ENCODE data around the gene GSC2.

GSC2 gene

DNA sequence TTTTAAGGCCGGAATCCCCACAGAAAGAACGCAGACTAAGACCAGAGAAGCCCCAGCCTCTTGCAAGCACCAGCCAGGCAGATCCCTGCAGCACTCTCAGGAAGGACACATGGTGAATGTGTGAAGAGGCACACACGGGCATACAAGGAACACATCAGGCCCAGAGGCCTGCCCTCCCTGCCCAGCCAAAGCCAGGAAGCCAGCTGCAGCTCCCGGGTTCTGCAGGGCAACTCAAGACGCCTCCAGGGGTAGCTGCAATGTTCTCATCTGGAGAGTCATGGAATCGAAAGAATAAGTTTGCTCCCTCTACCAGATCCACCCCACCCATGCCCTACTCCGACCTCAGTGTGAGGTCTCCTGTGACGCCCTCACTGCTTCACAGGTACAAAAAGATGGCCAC is 30.1 kb downstream of the GSC2 start:
- no peak overlapping the region for H4K8ac ChIP-seq (ENCODE audit: low read length)
- H3K36me3 ChIP-seq (ENCODE audit: control insufficient read depth in 1 of 2, insufficient read depth in 2 of 2, low read depth in 1 of 2, low read length in 2 of 2): peaks cover 3 to 23% of the 10 kb centered on the region in 2 experiments
- no peak overlapping the region for H2BK12ac ChIP-seq (ENCODE audit: low read length in 2 of 2)
- no peak overlapping the region for H3K18ac ChIP-seq (ENCODE audit: low read depth in 1 of 2, low read length in 2 of 2)
- H2BK5ac ChIP-seq (ENCODE audit: low read depth, low read length, poor library complexity, severe bottlenecking): no peak overlapping the region
- no peak overlapping the region for H3K27ac ChIP-seq (ENCODE audit: low read length, poor library complexity, severe bottlenecking)
- no peak overlapping the region for H2AK5ac ChIP-seq (ENCODE audit: low read length, severe bottlenecking)
- no peak overlapping the region for H2BK120ac ChIP-seq (ENCODE audit: low read depth, low read length)
- H4K91ac ChIP-seq (ENCODE audit: low read length): no peak overlapping the region
- H3K4ac ChIP-seq (ENCODE audit: low read depth in 1 of 2, low read length in 2 of 2): no peak overlapping the region
- no peak overlapping the region for H3K4me3 ChIP-seq (ENCODE audit: insufficient read depth in 1 of 2, low read depth in 1 of 2, low read length in 2 of 2)
- peaks cover 30% of the 10 kb centered on the region for H3K4me1 ChIP-seq (ENCODE audit: control insufficient read depth, insufficient read depth, low read depth, low read length)
- H3K4me2 ChIP-seq (ENCODE audit: low read length, poor library complexity, severe bottlenecking): no peak overlapping the region
- peaks cover 25% of the 10 kb centered on the region for H3K79me1 ChIP-seq (replicated peaks; ENCODE audit: low read length, poor library complexity, severe bottlenecking)
- no peak for DNase-seq
- no peak overlapping the region for H3K14ac ChIP-seq (ENCODE audit: low read length in 2 of 2)
- H2AFZ ChIP-seq (ENCODE audit: low read depth, low read length): no peak overlapping the region
- peak overlapping the region in 1 of 2 experiments; percentile 46 for H3K23ac ChIP-seq (ENCODE audit: low read length in 2 of 2)
- WGBS: 95% methylated on average over 8 of the region's 8 CpGs
- H2BK15ac ChIP-seq (ENCODE audit: low read depth, poor library complexity, severe bottlenecking): no peak overlapping the region
- no peaks in the 10 kb centered on the region for H3K27me3 ChIP-seq (ENCODE audit: control insufficient read depth in 1 of 2, insufficient read depth in 1 of 2, low read length in 2 of 2)
- H3K9me3 ChIP-seq (ENCODE audit: control insufficient read depth, low read length): no peaks in the 10 kb centered on the region
- no peak overlapping the region for H3K9ac ChIP-seq (ENCODE audit: low read length)

DNA sequence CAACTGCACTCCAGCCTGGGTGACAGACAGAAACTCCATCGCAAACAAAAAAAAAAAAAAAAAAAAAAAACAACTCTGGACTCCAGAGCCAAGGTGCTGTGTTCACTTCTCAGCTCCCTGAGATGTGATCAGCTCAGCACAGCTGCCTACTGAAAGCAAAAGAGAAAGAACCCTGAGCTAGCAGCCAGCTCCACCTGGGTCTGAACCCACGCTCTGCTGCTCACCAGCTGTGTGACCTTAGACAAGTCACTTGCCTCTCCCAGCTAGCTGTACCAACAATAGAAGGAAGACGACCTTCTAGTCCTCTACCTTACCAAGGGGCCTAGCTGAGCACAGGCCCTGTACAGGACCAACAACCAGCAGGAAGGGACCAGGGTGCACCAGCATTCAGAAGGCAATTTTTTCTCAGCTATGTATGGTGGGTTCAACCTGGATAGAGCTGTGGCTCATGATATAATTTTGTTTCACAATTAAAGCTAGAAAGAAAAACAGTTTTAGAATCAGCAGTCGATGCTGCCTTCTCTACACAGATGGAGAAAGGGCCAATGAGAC is 31.7 kb downstream of the GSC2 start:
- DNase-seq: no peak
- Histone ChIP-seq H3K14ac (ENCODE audit: low read length in 2 of 2) (no peak overlapping the region), H4K91ac (ENCODE audit: low read length) (no peak overlapping the region), H3K18ac (ENCODE audit: low read depth in 1 of 2, low read length in 2 of 2) (no peak overlapping the region), H2BK12ac (ENCODE audit: low read length in 2 of 2) (no peak overlapping the region), H3K23ac (ENCODE audit: low read length in 2 of 2) (peak overlapping the region in 1 of 2 experiments; percentile 41), H2BK15ac (ENCODE audit: low read depth, poor library complexity, severe bottlenecking) (no peak overlapping the region), H3K4me2 (ENCODE audit: low read length, poor library complexity, severe bottlenecking) (no peak overlapping the region), H3K4ac (ENCODE audit: low read depth in 1 of 2, low read length in 2 of 2) (no peak overlapping the region), H3K4me3 (ENCODE audit: insufficient read depth in 1 of 2, low read depth in 1 of 2, low read length in 2 of 2) (peak overlapping the region in 1 of 2 experiments; percentile 54), H3K9ac (ENCODE audit: low read length) (peak overlapping the region; percentile 30), H2AK5ac (ENCODE audit: low read length, severe bottlenecking) (no peak overlapping the region), H3K9me3 (ENCODE audit: control insufficient read depth, low read length) (no peaks in the 10 kb centered on the region), H3K27me3 (ENCODE audit: control insufficient read depth in 1 of 2, insufficient read depth in 1 of 2, low read length in 2 of 2) (no peaks in the 10 kb centered on the region), H2AFZ (ENCODE audit: low read depth, low read length) (no peak overlapping the region), H3K27ac (ENCODE audit: low read length, poor library complexity, severe bottlenecking) (no peak overlapping the region), H3K4me1 (ENCODE audit: control insufficient read depth, insufficient read depth, low read depth, low read length) (peaks cover 30% of the 10 kb centered on the region), H2BK5ac (ENCODE audit: low read depth, low read length, poor library complexity, severe bottlenecking) (no peak overlapping the region), H3K36me3 (ENCODE audit: control insufficient read depth in 1 of 2, insufficient read depth in 2 of 2, low read depth in 1 of 2, low read length in 2 of 2) (peaks cover 3 to 28% of the 10 kb centered on the region in 2 experiments), H4K8ac (ENCODE audit: low read length) (no peak overlapping the region), H3K79me1 (replicated peaks; ENCODE audit: low read length, poor library complexity, severe bottlenecking) (peaks cover 34% of the 10 kb centered on the region), H2BK120ac (ENCODE audit: low read depth, low read length) (no peak overlapping the region)
- WGBS: 92% methylated on average over 4 of the region's 4 CpGs

- Histone ChIP-seq H2BK15ac (ENCODE audit: low read depth, poor library complexity, severe bottlenecking) (no peak overlapping the region), H3K9me3 (ENCODE audit: control insufficient read depth, low read length) (no peaks in the 10 kb centered on the region), H3K14ac (ENCODE audit: low read length in 2 of 2) (no peak overlapping the region), H3K4me1 (ENCODE audit: control insufficient read depth, insufficient read depth, low read depth, low read length) (peaks cover 27% of the 10 kb centered on the region), H3K4me3 (ENCODE audit: insufficient read depth in 1 of 2, low read depth in 1 of 2, low read length in 2 of 2) (no peak overlapping the region), H2BK5ac (ENCODE audit: low read depth, low read length, poor library complexity, severe bottlenecking) (no peak overlapping the region), H3K4ac (ENCODE audit: low read depth in 1 of 2, low read length in 2 of 2) (no peak overlapping the region), H2BK120ac (ENCODE audit: low read depth, low read length) (no peak overlapping the region), H4K8ac (ENCODE audit: low read length) (no peak overlapping the region), H2AK5ac (ENCODE audit: low read length, severe bottlenecking) (no peak overlapping the region), H3K4me2 (ENCODE audit: low read length, poor library complexity, severe bottlenecking) (no peak overlapping the region), H3K27ac (ENCODE audit: low read length, poor library complexity, severe bottlenecking) (no peak overlapping the region), H2BK12ac (ENCODE audit: low read length in 2 of 2) (no peak overlapping the region), H3K18ac (ENCODE audit: low read depth in 1 of 2, low read length in 2 of 2) (no peak overlapping the region), H3K23ac (ENCODE audit: low read length in 2 of 2) (no peak overlapping the region), H3K27me3 (ENCODE audit: control insufficient read depth in 1 of 2, insufficient read depth in 1 of 2, low read length in 2 of 2) (no peaks in the 10 kb centered on the region), H4K91ac (ENCODE audit: low read length) (no peak overlapping the region), H3K9ac (ENCODE audit: low read length) (no peak overlapping the region), H3K79me1 (replicated peaks; ENCODE audit: low read length, poor library complexity, severe bottlenecking) (peaks cover 39% of the 10 kb centered on the region), H2AFZ (ENCODE audit: low read depth, low read length) (no peak overlapping the region), H3K36me3 (ENCODE audit: control insufficient read depth in 1 of 2, insufficient read depth in 2 of 2, low read depth in 1 of 2, low read length in 2 of 2) (peaks cover 3 to 28% of the 10 kb centered on the region in 2 experiments)
- WGBS: 99% methylated on average over 3 of the region's 9 CpGs
- DNase-seq: no peak
Measured at GRCh38 chr22:19117111-19117512, 33.0 kb downstream of the GSC2 start.

- Histone ChIP-seq H3K14ac (ENCODE audit: low read length in 2 of 2) (peak overlapping the region in 1 of 2 experiments; percentile 44), H3K18ac (ENCODE audit: low read depth in 1 of 2, low read length in 2 of 2) (no peak overlapping the region), H3K36me3 (ENCODE audit: control insufficient read depth in 1 of 2, insufficient read depth in 2 of 2, low read depth in 1 of 2, low read length in 2 of 2) (peaks cover 3 to 28% of the 10 kb centered on the region in 2 experiments), H3K79me1 (replicated peaks; ENCODE audit: low read length, poor library complexity, severe bottlenecking) (peaks cover 44% of the 10 kb centered on the region), H3K4me3 (ENCODE audit: insufficient read depth in 1 of 2, low read depth in 1 of 2, low read length in 2 of 2) (no peak overlapping the region), H3K27ac (ENCODE audit: low read length, poor library complexity, severe bottlenecking) (no peak overlapping the region), H3K23ac (ENCODE audit: low read length in 2 of 2) (no peak overlapping the region), H3K4me2 (ENCODE audit: low read length, poor library complexity, severe bottlenecking) (no peak overlapping the region), H3K4me1 (ENCODE audit: control insufficient read depth, insufficient read depth, low read depth, low read length) (peaks cover 26% of the 10 kb centered on the region), H2AFZ (ENCODE audit: low read depth, low read length) (no peak overlapping the region), H2BK15ac (ENCODE audit: low read depth, poor library complexity, severe bottlenecking) (no peak overlapping the region), H4K91ac (ENCODE audit: low read length) (no peak overlapping the region), H2AK5ac (ENCODE audit: low read length, severe bottlenecking) (no peak overlapping the region), H3K27me3 (ENCODE audit: control insufficient read depth in 1 of 2, insufficient read depth in 1 of 2, low read length in 2 of 2) (no peaks in the 10 kb centered on the region), H4K8ac (ENCODE audit: low read length) (no peak overlapping the region), H3K9ac (ENCODE audit: low read length) (no peak overlapping the region), H2BK120ac (ENCODE audit: low read depth, low read length) (no peak overlapping the region), H2BK12ac (ENCODE audit: low read length in 2 of 2) (no peak overlapping the region), H3K9me3 (ENCODE audit: control insufficient read depth, low read length) (no peaks in the 10 kb centered on the region), H3K4ac (ENCODE audit: low read depth in 1 of 2, low read length in 2 of 2) (no peak overlapping the region), H2BK5ac (ENCODE audit: low read depth, low read length, poor library complexity, severe bottlenecking) (no peak overlapping the region)
- no peak for DNase-seq
- 78% methylated on average over 4 of the region's 4 CpGs for WGBS
Measured at GRCh38 chr22:19115628-19116027, 34.5 kb downstream of the GSC2 start.
